GM19025 (cell line): ENCODE results near the gene CCL15.

Experiments used
- ATAC-seq: cut with Tn5 transposase; IDR thresholded peaks from one replicate; pipeline ENCODE4 v1.9.1; 2021; ENCODE audit warnings: mild to moderate bottlenecking, low read depth, moderate library complexity; ENCODE audit not compliant: unreplicated experiment

The CCL15 gene

GRCh38 chr17:35949401-35949800, 52.0 kb downstream of the CCL15 start:
- ATAC-seq: no peak

- no peak for ATAC-seq
Observed at GRCh38 chr17:35948092-35948491, 53.3 kb downstream of the CCL15 start.
